A549 treated with DMSO at 1 μM for 4 hours (cell line): Measurements from ENCODE around the gene HSD17B1. TPM values are rescaled to one million over a fixed set of nuclear protein-coding genes. Genes with fewer than 3 reads are reported as not detected.

Experiments
- total RNA-seq: library from RNA; stranded (reverse); fragments of 200-300 nt; extraction: Qiagen RNA extraction; gene quantifications from 5 replicates; pipeline ENCODE4 v1.2.3, GENCODE V29; 2022; ENCODE audit warnings: low read depth

HSD17B1 gene
- 0.84 to 1.5 TPM (median 1.4 TPM) in 5 replicates for total RNA-seq

GRCh38 chr17:42552736-42553135, at the start of gene HSD17B1:
TSS of gene HSD17B1 (plus strand) at chr17:42552923. CDS start at chr17:42552934, 11 bp downstream.

GRCh38 chr17:42536048-42536371, 16.7 kb upstream of the HSD17B1 start, which contains the start of gene NAGLU:
TSS of gene NAGLU (plus strand) at chr17:42536241. CDS start at chr17:42536273, 32 bp downstream.

GRCh38 chr17:42561897-42562387, 9.2 kb downstream of the HSD17B1 start, which contains the start of gene COASY:
TSS of gene COASY (plus strand) at chr17:42562148. CDS start at chr17:42562623, 475 bp downstream.

GRCh38 chr17:42566883-42567573, 14.3 kb downstream of the HSD17B1 start, which contains the start of gene MLX:
TSS of gene MLX (plus strand) at chr17:42567100. CDS start at chr17:42567125, 25 bp downstream.

GRCh38 chr17:42577532-42578281, 25.0 kb downstream of the HSD17B1 start, which contains the start of gene PSMC3IP:
TSS of gene PSMC3IP (minus strand) at chr17:42577729. CDS start at chr17:42577686, 43 bp downstream.

Other genes starting within 250 kb of the HSD17B1 start
- gene STAT3, start 164.5 kb upstream of the HSD17B1 start, total RNA-seq = 73.6 to 93.7 TPM (median 89.8 TPM) in 5 replicates
- gene CAVIN1, start 129.7 kb upstream of the HSD17B1 start, total RNA-seq = 454 to 515 TPM (median 493 TPM) in 5 replicates
- gene ATP6V0A1, start 94.0 kb upstream of the HSD17B1 start, total RNA-seq = 36.9 to 55.3 TPM (median 45.9 TPM) in 5 replicates
- 41.6 to 46.5 TPM (median 43.3 TPM) in 5 replicates for gene NAGLU, start 16.7 kb upstream of the HSD17B1 start, total RNA-seq
- 109 to 137 TPM (median 125 TPM) in 5 replicates for gene COASY, start 9.2 kb downstream of the HSD17B1 start, total RNA-seq
- 51.9 to 63.2 TPM (median 59.8 TPM) in 5 replicates for gene MLX, start 14.2 kb downstream of the HSD17B1 start, total RNA-seq
- 35.4 to 41.6 TPM (median 37.2 TPM) in 5 replicates for gene PSMC3IP, start 24.8 kb downstream of the HSD17B1 start, total RNA-seq
- 28.1 to 34.5 TPM (median 32.2 TPM) in 5 replicates for gene RETREG3, start 56.5 kb downstream of the HSD17B1 start, total RNA-seq
- gene TUBG1, start 56.8 kb downstream of the HSD17B1 start, total RNA-seq = 140 to 165 TPM (median 152 TPM) in 5 replicates
- gene TUBG2, start 106.4 kb downstream of the HSD17B1 start, total RNA-seq = 18.0 to 26.0 TPM (median 23.3 TPM) in 5 replicates
- 16.0 to 20.7 TPM (median 16.6 TPM) in 5 replicates for gene PLEKHH3, start 124.1 kb downstream of the HSD17B1 start, total RNA-seq
- 0.24 to 0.46 TPM (median 0.37 TPM) in 5 replicates for gene CCR10, start 128.9 kb downstream of the HSD17B1 start, total RNA-seq
- 5.6 to 7.0 TPM (median 6.3 TPM) in 5 replicates for gene CNTNAP1, start 129.6 kb downstream of the HSD17B1 start, total RNA-seq
- 8.4 to 12.4 TPM (median 11.1 TPM) in 5 replicates for gene EZH1, start 192.1 kb downstream of the HSD17B1 start, total RNA-seq
- gene RAMP2, start 208.3 kb downstream of the HSD17B1 start, total RNA-seq = 0.69 to 1.2 TPM (median 0.85 TPM) in 5 replicates
- 124 to 130 TPM (median 127 TPM) in 5 replicates for gene VPS25, start 220.5 kb downstream of the HSD17B1 start, total RNA-seq
- 0.56 to 2.4 TPM (median 1.6 TPM) in 5 replicates for gene WNK4, start 227.7 kb downstream of the HSD17B1 start, total RNA-seq
- 118 to 145 TPM (median 129 TPM) in 5 replicates for gene COA3, start 245.8 kb downstream of the HSD17B1 start, total RNA-seq
- 0.05 to 0.28 TPM (median 0.05 TPM) in 4 of 5 replicates, not detected in the other for gene CNTD1, start 245.9 kb downstream of the HSD17B1 start, total RNA-seq